Measurements from ENCODE around the gene VWA5B1. TPM values are rescaled to one million over a fixed set of nuclear protein-coding genes. Genes with fewer than 3 reads are reported as not detected.

The VWA5B1 gene
- total RNA-seq, 2 donors from 2014 or later: 0.44 TPM; not detected in 1

- Mint-ChIP-seq H3K27ac (no peak overlapping the region), H3K4me3 (peak overlapping the region; percentile 25), H3K36me3 (ENCODE audit: low read depth) (no peaks in the 10 kb centered on the region), H3K27me3 (ENCODE audit: insufficient read depth) (peaks cover 43% of the 10 kb centered on the region), H3K9me3 (peaks cover 1% of the 10 kb centered on the region), H3K4me1 (peaks cover 7% of the 10 kb centered on the region)
- Histone ChIP-seq H3K9me3 (ENCODE audit: control insufficient read depth, low read length) (no peaks in the 10 kb centered on the region), H3K4me1 (ENCODE audit: control insufficient read depth, insufficient read depth, low read length) (no peaks in the 10 kb centered on the region), H3K4me3 (ENCODE audit: low read length) (no peak overlapping the region), H3K27me3 (ENCODE audit: control insufficient read depth, insufficient read depth, low read length, poor library complexity, severe bottlenecking) (peaks cover 13% of the 10 kb centered on the region), H3K9ac (ENCODE audit: extremely low read depth, low read length, poor library complexity, severe bottlenecking) (no peak overlapping the region), H3K27ac (ENCODE audit: low read depth, low read length) (no peak overlapping the region), H3K36me3 (ENCODE audit: control insufficient read depth, insufficient read depth, low read length) (no peaks in the 10 kb centered on the region)
- WGBS, 2 experiments (ENCODE audit: insufficient coverage in 1 of 2, insufficient read length in 1 of 2): 83 to 84% methylated on average over 12 to 17 of the region's 17 CpGs
- DNase-seq: no peak
- TF ChIP-seq, protein P1, sequence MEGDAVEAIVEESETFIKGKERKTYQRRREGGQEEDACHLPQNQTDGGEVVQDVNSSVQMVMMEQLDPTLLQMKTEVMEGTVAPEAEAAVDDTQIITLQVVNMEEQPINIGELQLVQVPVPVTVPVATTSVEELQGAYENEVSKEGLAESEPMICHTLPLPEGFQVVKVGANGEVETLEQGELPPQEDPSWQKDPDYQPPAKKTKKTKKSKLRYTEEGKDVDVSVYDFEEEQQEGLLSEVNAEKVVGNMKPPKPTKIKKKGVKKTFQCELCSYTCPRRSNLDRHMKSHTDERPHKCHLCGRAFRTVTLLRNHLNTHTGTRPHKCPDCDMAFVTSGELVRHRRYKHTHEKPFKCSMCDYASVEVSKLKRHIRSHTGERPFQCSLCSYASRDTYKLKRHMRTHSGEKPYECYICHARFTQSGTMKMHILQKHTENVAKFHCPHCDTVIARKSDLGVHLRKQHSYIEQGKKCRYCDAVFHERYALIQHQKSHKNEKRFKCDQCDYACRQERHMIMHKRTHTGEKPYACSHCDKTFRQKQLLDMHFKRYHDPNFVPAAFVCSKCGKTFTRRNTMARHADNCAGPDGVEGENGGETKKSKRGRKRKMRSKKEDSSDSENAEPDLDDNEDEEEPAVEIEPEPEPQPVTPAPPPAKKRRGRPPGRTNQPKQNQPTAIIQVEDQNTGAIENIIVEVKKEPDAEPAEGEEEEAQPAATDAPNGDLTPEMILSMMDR (conservative IDR thresholded peaks at IDR 0.05): no peak
Measured at GRCh38 chr1:20342294-20343148, 51.8 kb downstream of the VWA5B1 start.

DNA sequence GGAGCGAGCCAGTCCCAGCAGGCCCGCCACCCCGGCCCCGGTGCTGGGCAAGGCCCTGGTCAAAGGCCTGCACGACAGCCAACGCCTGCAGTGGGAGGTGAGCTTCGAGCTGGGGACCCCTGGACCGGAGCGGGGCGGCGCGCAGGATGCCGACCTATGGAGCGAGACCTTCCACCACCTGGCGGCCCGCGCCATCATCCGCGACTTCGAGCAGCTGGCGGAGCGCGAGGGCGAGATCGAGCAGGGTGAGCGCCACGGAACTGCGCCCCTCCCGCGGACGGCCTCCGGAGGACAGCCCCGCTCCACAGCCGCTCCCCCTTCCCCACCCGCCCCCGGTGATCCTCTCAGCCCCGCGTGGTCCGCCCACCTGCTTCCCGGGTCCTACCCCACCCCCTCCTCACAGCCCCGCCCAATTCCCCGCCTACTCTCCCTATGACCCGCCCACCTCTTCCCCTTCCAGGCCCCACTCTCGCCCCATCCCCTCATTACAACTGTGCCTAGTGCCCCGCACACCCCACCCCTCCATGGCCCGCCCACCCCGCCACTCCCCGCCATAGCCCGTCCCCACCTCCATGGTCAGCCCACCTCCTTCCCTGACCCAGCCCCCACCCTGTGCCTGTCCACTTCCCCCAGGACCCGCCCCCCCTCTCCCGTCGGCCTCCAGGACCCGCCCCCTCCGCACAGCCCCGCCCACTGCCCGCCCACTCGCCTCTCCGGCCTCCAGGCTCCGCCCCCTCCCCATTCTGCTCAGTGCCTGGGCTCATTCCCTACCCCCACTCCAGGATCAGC, 52.7 kb downstream of the VWA5B1 start:
- DNase-seq: peak; percentile 96
- Histone ChIP-seq H3K27ac (ENCODE audit: low read depth, low read length) (no peak overlapping the region), H3K27me3 (ENCODE audit: control insufficient read depth, insufficient read depth, low read length, poor library complexity, severe bottlenecking) (peaks cover 11% of the 10 kb centered on the region), H3K4me1 (ENCODE audit: control insufficient read depth, insufficient read depth, low read length) (no peaks in the 10 kb centered on the region), H3K4me3 (ENCODE audit: low read length) (no peak overlapping the region), H3K36me3 (ENCODE audit: control insufficient read depth, insufficient read depth, low read length) (no peaks in the 10 kb centered on the region), H3K9me3 (ENCODE audit: control insufficient read depth, low read length) (no peaks in the 10 kb centered on the region), H3K9ac (ENCODE audit: extremely low read depth, low read length, poor library complexity, severe bottlenecking) (no peak overlapping the region)
- Mint-ChIP-seq H3K4me3 (peak overlapping the region; percentile 37), H3K9me3 (peaks cover 1% of the 10 kb centered on the region), H3K36me3 (ENCODE audit: low read depth) (no peaks in the 10 kb centered on the region), H3K27ac (no peak overlapping the region), H3K4me1 (peaks cover 7% of the 10 kb centered on the region), H3K27me3 (ENCODE audit: insufficient read depth) (peaks cover 39% of the 10 kb centered on the region)
- 27 to 46% methylated on average over 17 to 47 of the region's 59 CpGs for WGBS, 2 experiments (ENCODE audit: insufficient coverage in 1 of 2, insufficient read length in 1 of 2)
- TF ChIP-seq, protein P1 (conservative IDR thresholded peaks at IDR 0.05): peak; percentile 44

DNA sequence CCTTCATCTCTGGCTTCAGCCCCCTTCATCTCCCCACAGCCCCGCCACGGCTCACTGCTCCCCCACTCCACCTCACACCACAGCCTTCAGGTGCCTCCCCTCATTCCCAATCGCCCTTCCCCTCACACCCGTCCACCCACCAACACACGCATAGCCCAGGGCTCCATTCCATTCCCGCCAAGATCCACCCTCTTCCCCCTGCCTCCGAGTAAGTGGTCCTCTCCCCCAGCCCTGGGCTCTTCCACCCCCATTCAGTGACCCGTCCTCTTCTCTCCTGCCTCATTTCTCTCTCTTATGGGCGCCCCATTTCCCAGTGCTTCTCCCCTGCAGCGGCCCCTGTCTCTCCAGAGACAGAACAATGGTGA, 53.2 kb downstream of the VWA5B1 start:
- no peak overlapping the region for H3K9ac ChIP-seq (ENCODE audit: extremely low read depth, low read length, poor library complexity, severe bottlenecking)
- 70 to 71% methylated on average over 7 to 10 of the region's 10 CpGs for WGBS, 2 experiments (ENCODE audit: insufficient coverage in 1 of 2, insufficient read length in 1 of 2)
- peak overlapping the region; percentile 37 for H3K4me3 Mint-ChIP-seq

More for the DNA sequence above, 53.2 kb downstream of the VWA5B1 start:
- peaks cover 8% of the 10 kb centered on the region for H3K4me1 Mint-ChIP-seq
- H3K36me3 Mint-ChIP-seq (ENCODE audit: low read depth): no peaks in the 10 kb centered on the region
- no peaks in the 10 kb centered on the region for H3K4me1 ChIP-seq (ENCODE audit: control insufficient read depth, insufficient read depth, low read length)
- H3K27me3 Mint-ChIP-seq (ENCODE audit: insufficient read depth): peaks cover 37% of the 10 kb centered on the region
- H3K9me3 ChIP-seq (ENCODE audit: control insufficient read depth, low read length): no peaks in the 10 kb centered on the region
- TF ChIP-seq, protein P1 (conservative IDR thresholded peaks at IDR 0.05): no peak
- peaks cover 11% of the 10 kb centered on the region for H3K27me3 ChIP-seq (ENCODE audit: control insufficient read depth, insufficient read depth, low read length, poor library complexity, severe bottlenecking)
- H3K27ac Mint-ChIP-seq: no peak overlapping the region
- DNase-seq: no peak
- H3K36me3 ChIP-seq (ENCODE audit: control insufficient read depth, insufficient read depth, low read length): no peaks in the 10 kb centered on the region
- H3K27ac ChIP-seq (ENCODE audit: low read depth, low read length): no peak overlapping the region
- peaks cover 1% of the 10 kb centered on the region for H3K9me3 Mint-ChIP-seq
- H3K4me3 ChIP-seq (ENCODE audit: low read length): no peak overlapping the region
